Measurements from ENCODE around the gene ITGB2.

- no peak for TF ChIP-seq CTCF (IDR thresholded peaks at IDR 0.05)
- no peak for TF ChIP-seq POLR2A (IDR thresholded peaks at IDR 0.05)
- TF ChIP-seq EP300 (IDR thresholded peaks at IDR 0.05), result no peak
Observed at GRCh38 chr21:44943005-44943685, 22.4 kb upstream of the ITGB2 start.

All from suprapubic skin (tissue), 3 donors.